ENCODE results near the gene BBS9. TPM values are rescaled to one million over a fixed set of nuclear protein-coding genes. Genes with fewer than 3 reads are reported as not detected.

BBS9 gene
- total and polyA plus RNA-seq, 2 experiments from 2014 or later = 27.2 to 66.1 TPM

DNA sequence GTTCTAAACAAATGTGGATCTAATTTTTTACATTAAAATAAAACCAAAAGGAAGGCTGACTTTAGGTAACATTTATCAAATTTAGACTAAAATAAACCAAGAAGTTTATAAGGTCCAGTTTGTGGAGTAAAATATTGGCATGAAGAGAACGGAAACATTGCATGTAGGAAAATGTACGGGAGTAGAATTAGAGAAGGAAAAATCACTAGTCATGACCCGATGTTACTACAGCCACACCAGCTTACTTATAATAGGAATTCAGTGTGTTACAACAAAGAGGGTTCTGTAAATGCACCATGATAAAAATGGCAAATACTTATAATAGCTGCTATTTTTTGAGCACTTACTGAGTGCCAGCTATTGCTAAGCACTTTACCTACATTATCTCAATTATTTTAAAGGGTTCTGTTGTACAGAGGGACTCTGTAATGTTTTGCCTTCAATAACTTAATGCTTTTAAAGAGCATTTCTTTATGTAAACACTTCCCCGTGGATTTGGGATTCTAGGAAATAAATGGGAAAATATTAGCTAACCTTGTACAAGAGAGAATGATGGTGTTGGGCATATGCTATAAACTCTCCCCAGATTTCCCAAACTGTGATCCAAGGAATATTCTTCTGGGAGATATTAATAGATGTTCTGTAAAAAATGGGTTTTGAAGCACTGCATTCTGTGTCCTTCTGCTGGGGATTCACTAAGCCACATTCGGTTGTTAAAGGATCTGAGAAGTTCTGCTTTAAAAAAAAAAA, 296.7 kb downstream of the BBS9 start (continued):
- TF ChIP-seq, protein P1, sequence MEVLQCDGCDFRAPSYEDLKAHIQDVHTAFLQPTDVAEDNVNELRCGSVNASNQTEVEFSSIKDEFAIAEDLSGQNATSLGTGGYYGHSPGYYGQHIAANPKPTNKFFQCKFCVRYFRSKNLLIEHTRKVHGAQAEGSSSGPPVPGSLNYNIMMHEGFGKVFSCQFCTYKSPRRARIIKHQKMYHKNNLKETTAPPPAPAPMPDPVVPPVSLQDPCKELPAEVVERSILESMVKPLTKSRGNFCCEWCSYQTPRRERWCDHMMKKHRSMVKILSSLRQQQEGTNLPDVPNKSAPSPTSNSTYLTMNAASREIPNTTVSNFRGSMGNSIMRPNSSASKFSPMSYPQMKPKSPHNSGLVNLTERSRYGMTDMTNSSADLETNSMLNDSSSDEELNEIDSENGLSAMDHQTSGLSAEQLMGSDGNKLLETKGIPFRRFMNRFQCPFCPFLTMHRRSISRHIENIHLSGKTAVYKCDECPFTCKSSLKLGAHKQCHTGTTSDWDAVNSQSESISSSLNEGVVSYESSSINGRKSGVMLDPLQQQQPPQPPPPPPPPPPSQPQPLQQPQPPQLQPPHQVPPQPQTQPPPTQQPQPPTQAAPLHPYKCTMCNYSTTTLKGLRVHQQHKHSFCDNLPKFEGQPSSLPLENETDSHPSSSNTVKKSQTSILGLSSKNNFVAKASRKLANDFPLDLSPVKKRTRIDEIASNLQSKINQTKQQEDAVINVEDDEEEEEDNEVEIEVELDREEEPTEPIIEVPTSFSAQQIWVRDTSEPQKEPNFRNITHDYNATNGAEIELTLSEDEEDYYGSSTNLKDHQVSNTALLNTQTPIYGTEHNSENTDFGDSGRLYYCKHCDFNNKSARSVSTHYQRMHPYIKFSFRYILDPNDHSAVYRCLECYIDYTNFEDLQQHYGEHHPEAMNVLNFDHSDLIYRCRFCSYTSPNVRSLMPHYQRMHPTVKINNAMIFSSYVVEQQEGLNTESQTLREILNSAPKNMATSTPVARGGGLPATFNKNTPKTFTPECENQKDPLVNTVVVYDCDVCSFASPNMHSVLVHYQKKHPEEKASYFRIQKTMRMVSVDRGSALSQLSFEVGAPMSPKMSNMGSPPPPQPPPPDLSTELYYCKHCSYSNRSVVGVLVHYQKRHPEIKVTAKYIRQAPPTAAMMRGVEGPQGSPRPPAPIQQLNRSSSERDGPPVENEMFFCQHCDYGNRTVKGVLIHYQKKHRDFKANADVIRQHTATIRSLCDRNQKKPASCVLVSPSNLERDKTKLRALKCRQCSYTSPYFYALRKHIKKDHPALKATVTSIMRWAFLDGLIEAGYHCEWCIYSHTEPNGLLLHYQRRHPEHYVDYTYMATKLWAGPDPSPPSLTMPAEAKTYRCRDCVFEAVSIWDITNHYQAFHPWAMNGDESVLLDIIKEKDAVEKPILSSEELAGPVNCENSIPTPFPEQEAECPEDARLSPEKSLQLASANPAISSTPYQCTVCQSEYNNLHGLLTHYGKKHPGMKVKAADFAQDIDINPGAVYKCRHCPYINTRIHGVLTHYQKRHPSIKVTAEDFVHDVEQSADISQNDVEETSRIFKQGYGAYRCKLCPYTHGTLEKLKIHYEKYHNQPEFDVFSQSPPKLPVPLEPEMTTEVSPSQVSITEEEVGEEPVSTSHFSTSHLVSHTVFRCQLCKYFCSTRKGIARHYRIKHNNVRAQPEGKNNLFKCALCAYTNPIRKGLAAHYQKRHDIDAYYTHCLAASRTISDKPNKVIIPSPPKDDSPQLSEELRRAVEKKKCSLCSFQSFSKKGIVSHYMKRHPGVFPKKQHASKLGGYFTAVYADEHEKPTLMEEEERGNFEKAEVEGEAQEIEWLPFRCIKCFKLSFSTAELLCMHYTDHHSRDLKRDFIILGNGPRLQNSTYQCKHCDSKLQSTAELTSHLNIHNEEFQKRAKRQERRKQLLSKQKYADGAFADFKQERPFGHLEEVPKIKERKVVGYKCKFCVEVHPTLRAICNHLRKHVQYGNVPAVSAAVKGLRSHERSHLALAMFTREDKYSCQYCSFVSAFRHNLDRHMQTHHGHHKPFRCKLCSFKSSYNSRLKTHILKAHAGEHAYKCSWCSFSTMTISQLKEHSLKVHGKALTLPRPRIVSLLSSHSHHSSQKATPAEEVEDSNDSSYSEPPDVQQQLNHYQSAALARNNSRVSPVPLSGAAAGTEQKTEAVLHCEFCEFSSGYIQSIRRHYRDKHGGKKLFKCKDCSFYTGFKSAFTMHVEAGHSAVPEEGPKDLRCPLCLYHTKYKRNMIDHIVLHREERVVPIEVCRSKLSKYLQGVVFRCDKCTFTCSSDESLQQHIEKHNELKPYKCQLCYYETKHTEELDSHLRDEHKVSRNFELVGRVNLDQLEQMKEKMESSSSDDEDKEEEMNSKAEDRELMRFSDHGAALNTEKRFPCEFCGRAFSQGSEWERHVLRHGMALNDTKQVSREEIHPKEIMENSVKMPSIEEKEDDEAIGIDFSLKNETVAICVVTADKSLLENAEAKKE (CRISPR knock-in tag; IDR thresholded peaks at IDR 0.05) = no peak
- TF ChIP-seq ZNF114 (CRISPR knock-in tag; IDR thresholded peaks at IDR 0.05) (no peak), STAT1 (IDR thresholded peaks at IDR 0.05; ENCODE audit: unreplicated experiment) (no peak), POLR2AphosphoS5 (IDR thresholded peaks at IDR 0.05; ENCODE audit: low read depth) (no peak)
- TF ChIP-seq, protein P2, sequence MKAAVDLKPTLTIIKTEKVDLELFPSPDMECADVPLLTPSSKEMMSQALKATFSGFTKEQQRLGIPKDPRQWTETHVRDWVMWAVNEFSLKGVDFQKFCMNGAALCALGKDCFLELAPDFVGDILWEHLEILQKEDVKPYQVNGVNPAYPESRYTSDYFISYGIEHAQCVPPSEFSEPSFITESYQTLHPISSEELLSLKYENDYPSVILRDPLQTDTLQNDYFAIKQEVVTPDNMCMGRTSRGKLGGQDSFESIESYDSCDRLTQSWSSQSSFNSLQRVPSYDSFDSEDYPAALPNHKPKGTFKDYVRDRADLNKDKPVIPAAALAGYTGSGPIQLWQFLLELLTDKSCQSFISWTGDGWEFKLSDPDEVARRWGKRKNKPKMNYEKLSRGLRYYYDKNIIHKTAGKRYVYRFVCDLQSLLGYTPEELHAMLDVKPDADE (IDR thresholded peaks at IDR 0.05) = no peak

DNA sequence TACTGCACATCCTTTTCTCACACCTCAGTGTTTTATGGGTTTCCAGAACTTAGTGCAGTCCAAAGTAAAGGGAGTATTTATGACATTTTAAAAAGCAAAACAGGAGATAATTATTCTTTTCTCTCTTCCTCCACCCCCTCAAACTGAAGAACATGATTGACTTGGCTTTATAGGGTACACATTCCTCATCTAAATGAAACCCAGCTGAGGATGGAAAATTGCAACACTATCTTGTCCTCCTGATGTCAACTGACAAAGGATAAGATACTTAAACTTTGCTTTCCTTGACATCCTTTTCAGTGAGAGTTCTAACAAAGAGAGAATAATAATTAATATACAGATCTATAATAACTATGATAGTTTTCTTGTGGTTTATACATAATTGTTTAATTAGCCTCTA, 299.1 kb downstream of the BBS9 start:
- Histone ChIP-seq H3K27me3 (ENCODE audit: insufficient read depth) (no peaks in the 10 kb centered on the region), H4K20me1 (replicated peaks; ENCODE audit: insufficient read depth) (no peaks in the 10 kb centered on the region), H3F3A (replicated peaks; ENCODE audit: low read depth) (no peaks in the 10 kb centered on the region), H3K79me2 (replicated peaks; ENCODE audit: insufficient read depth) (no peaks in the 10 kb centered on the region), H3K4me3 (no peak overlapping the region), H3K4me2 (no peak overlapping the region), H2AFZ (no peak overlapping the region), H3K36me3 (ENCODE audit: insufficient read depth) (no peaks in the 10 kb centered on the region), H3K27ac (ENCODE audit: low read depth) (no peak overlapping the region), H3K9me2 (ENCODE audit: insufficient read depth) (no peaks in the 10 kb centered on the region), H3K4me1 (ENCODE audit: insufficient read depth) (no peaks in the 10 kb centered on the region)
- no peak overlapping the region for H3K27ac Mint-ChIP-seq
- no peak for DNase-seq (ENCODE audit: low spot score)
- ATAC-seq = no peak
- TF ChIP-seq EZH2phosphoT487 (IDR thresholded peaks at IDR 0.05; ENCODE audit: unreplicated experiment) (no peak), NANOG (IDR thresholded peaks at IDR 0.05; ENCODE audit: borderline replicate concordance) (no peak), JUNB (IDR thresholded peaks at IDR 0.05; ENCODE audit: unreplicated experiment) (no peak), STAT1 (IDR thresholded peaks at IDR 0.05; ENCODE audit: unreplicated experiment) (no peak), ZNF114 (CRISPR knock-in tag; IDR thresholded peaks at IDR 0.05) (no peak), CTCF (conservative IDR thresholded peaks at IDR 0.05; ENCODE audit: low read depth in 2 of 2) (no peak)
- TF ChIP-seq, protein P2 (IDR thresholded peaks at IDR 0.05) = no peak
- 0 out of 3 replicates have a peak, but pooled peaks cover 1% of the 10 kb centered on the region for H3K4me1 Mint-ChIP-seq
- no peaks in the 10 kb centered on the region for H3K36me3 Mint-ChIP-seq (ENCODE audit: low read depth)
- H3K4me3 Mint-ChIP-seq = no peak overlapping the region
- H3K27me3 Mint-ChIP-seq (ENCODE audit: insufficient read depth, low read depth, poor library complexity) = no peaks in the 10 kb centered on the region
- H3K9me3 Mint-ChIP-seq = no peaks in the 10 kb centered on the region

Data from GM23338 (cell line).